A549 (cell line): ENCODE measurements around the gene GSPT2. TPM values are rescaled to one million over a fixed set of nuclear protein-coding genes. Genes with fewer than 3 reads are reported as not detected.

ENCODE experiments used
- ATAC-seq, 2 experiments: fragments of 200-7000 bp in 1 of 2; fragments of >200 bp in 1 of 2; cut with Nextera tagmentation in 1 of 2; cut with Tn5 transposase in 1 of 2; 3 replicates each; pipeline versions ENCODE4 v1.8.0 to v1.9.1; 2018 to 2020; ENCODE audit warnings: mild to moderate bottlenecking in 1 of 2, moderate library complexity in 1 of 2
- CTCF ChIA-PET: fragments of 300-600 bp; sonication (Branson Sonifier 250); formaldehyde crosslinking; extraction: SDS; loops from one replicate; lab custom pipeline; 2021; ENCODE audit warnings: antibody characterized with exemption, inconsistent platforms; lab: Yijun Ruan, JAX
- POLR2A ChIA-PET: fragments of 350-600 bp; formaldehyde crosslinking; extraction: SDS; loops from one replicate; lab custom pipeline; 2021; ENCODE audit warnings: antibody characterized with exemption, inconsistent platforms; lab: Yijun Ruan, JAX
- DNase-seq, 2 experiments: peaks; one replicate each; pipeline versions ENCODE4 v3.0.0 to v3.0.0-alpha.2; 2011 to 2016; ENCODE audit warnings: low read depth in 1 of 2, low spot score in 1 of 2
- FAIRE-seq: peaks from 2 replicates; lab custom pipeline; 2011; peaks lifted over from hg19 to GRCh38; lab: Jason Lieb, UNC
- H3K27ac ChIP-seq, 2 experiments: fragments of >200 bp; sonication (Bioruptor Twin); formaldehyde crosslinking; 3 replicates each; pipeline ENCODE4 v1.5.1; 2016 to 2017
- H3K4me1 ChIP-seq: fragments of >200 bp; sonication (Bioruptor Twin); formaldehyde crosslinking; 3 replicates; pipeline ENCODE4 v1.6.1; 2016
- H3K4me2 ChIP-seq: fragments of >200 bp; sonication (Bioruptor Twin); formaldehyde crosslinking; 3 replicates; pipeline ENCODE4 v1.6.1; 2016
- H3K4me3 ChIP-seq: fragments of >200 bp; sonication (Bioruptor Twin); formaldehyde crosslinking; 3 replicates; pipeline ENCODE4 v1.5.1; 2016
- H3K9me3 ChIP-seq: fragments of >200 bp; sonication (Bioruptor Twin); formaldehyde crosslinking; 3 replicates; pipeline ENCODE4 v1.6.1; 2016
- CHD2 ChIP-seq: fragments of 150-350 bp; IDR thresholded peaks from 2 replicates; pipeline ENCODE4 v1.6.1; 2014; ENCODE audit warnings: low read length; ENCODE audit not compliant: partially characterized antibody
- EHF ChIP-seq: fragments of 250-450 bp; sonication (Bioruptor Pico); IDR thresholded peaks from 2 replicates; pipeline ENCODE4 v1.5.0; 2020; ENCODE audit warnings: mild to moderate bottlenecking
- EHMT2 ChIP-seq: fragments of 200-600 bp; sonication (generic); IDR thresholded peaks from 2 replicates; pipeline ENCODE4 v1.6.1; 2016; ENCODE audit warnings: antibody characterized with exemption, low read depth, mild to moderate bottlenecking, moderate library complexity
- ESRRA ChIP-seq: fragments of 150-350 bp; IDR thresholded peaks from 2 replicates; pipeline ENCODE4 v1.6.1; 2014; ENCODE audit warnings: mild to moderate bottlenecking, low read length, borderline replicate concordance
- FOSL2 ChIP-seq, 2 experiments: fragments of 450-650 bp in 1 of 2; fragments of >200 bp in 1 of 2; sonication (Bioruptor Twin) in 1 of 2; formaldehyde crosslinking; IDR thresholded peaks; 2 replicates each; pipeline versions ENCODE4 v1.5.0 to v1.6.1; 2016 to 2020; ENCODE audit warnings: mild to moderate bottlenecking in 1 of 2, moderate library complexity in 1 of 2
- HEYL ChIP-seq: fragments of 250-450 bp; sonication (Bioruptor Pico); IDR thresholded peaks from 2 replicates; pipeline ENCODE4 v1.8.0; 2021; ENCODE audit warnings: mild to moderate bottlenecking, moderate library complexity
- HMGXB4 ChIP-seq: fragments of 250-450 bp; sonication (Bioruptor Pico); IDR thresholded peaks from 2 replicates; pipeline ENCODE4 v1.5.0; 2021; ENCODE audit warnings: mild to moderate bottlenecking, moderate library complexity, borderline replicate concordance
- HOXA7 ChIP-seq: fragments of 250-450 bp; sonication (Bioruptor Pico); IDR thresholded peaks from 2 replicates; pipeline ENCODE4 v1.5.0; 2020; ENCODE audit warnings: mild to moderate bottlenecking, moderate library complexity
- HOXB5 ChIP-seq: fragments of 250-450 bp; sonication (Bioruptor Pico); IDR thresholded peaks from 2 replicates; pipeline ENCODE4 v1.5.0; 2020; ENCODE audit warnings: mild to moderate bottlenecking, moderate library complexity
- JUN ChIP-seq, 2 experiments: fragments of >200 bp; sonication (Bioruptor Twin); formaldehyde crosslinking; IDR thresholded peaks; 2 replicates in 1 of 2; 3 replicates in 1 of 2; pipeline ENCODE4 v1.6.1; 2016 to 2017
- KDM5A ChIP-seq: fragments of 200-600 bp; sonication (generic); IDR thresholded peaks from 2 replicates; pipeline ENCODE4 v1.6.1; 2016; ENCODE audit warnings: antibody characterized with exemption, mild to moderate bottlenecking
- MYC ChIP-seq: IDR thresholded peaks from 2 replicates; pipeline ENCODE4 v1.6.1; 2012; ENCODE audit warnings: mild to moderate bottlenecking, inconsistent platforms, low read length, improper control_type of control experiment, borderline replicate concordance
- NR3C1 ChIP-seq: fragments of >200 bp; sonication (Bioruptor Twin); formaldehyde crosslinking; IDR thresholded peaks from 3 replicates; pipeline ENCODE4 v1.6.1; 2017
- POLR2A ChIP-seq: IDR thresholded peaks from 2 replicates; pipeline ENCODE4 v1.6.1; 2012; ENCODE audit warnings: mild to moderate bottlenecking, low read length
- POLR2AphosphoS2 ChIP-seq: conservative IDR thresholded peaks from 2 replicates; pipeline ENCODE4 v1.6.1; 2012; ENCODE audit warnings: low read length, improper control_type of control experiment, inconsistent platforms
- RAD21 ChIP-seq, 2 experiments: fragments of >200 bp in 1 of 2; sonication (Bioruptor Twin) in 1 of 2; formaldehyde crosslinking in 1 of 2; IDR thresholded peaks in 1 of 2; conservative IDR thresholded peaks in 1 of 2; 2 replicates in 1 of 2; 3 replicates in 1 of 2; pipeline ENCODE4 v1.6.1; 2012 to 2018; ENCODE audit warnings: inconsistent platforms in 1 of 2
- RFX5 ChIP-seq: fragments of 450-650 bp; IDR thresholded peaks from 2 replicates; pipeline ENCODE4 v1.7.1; 2014; ENCODE audit warnings: antibody characterized with exemption, mild to moderate bottlenecking, moderate library complexity
- RNF2 ChIP-seq: fragments of 200-600 bp; sonication (generic); IDR thresholded peaks from 2 replicates; pipeline ENCODE4 v1.6.1; 2016; ENCODE audit warnings: low read depth, mild to moderate bottlenecking, antibody characterized with exemption, moderate library complexity, borderline replicate concordance
- USF2 ChIP-seq: fragments of 450-650 bp; IDR thresholded peaks from 2 replicates; pipeline ENCODE4 v1.6.1; 2014; ENCODE audit warnings: antibody characterized with exemption
- ZNF302 ChIP-seq: fragments of 250-450 bp; sonication (Bioruptor Pico); IDR thresholded peaks from 2 replicates; pipeline ENCODE4 v1.9.0; 2021; ENCODE audit warnings: inconsistent platforms, mild to moderate bottlenecking, moderate library complexity
- ZSCAN20 ChIP-seq: fragments of 250-450 bp; sonication (Bioruptor Pico); IDR thresholded peaks from 2 replicates; pipeline ENCODE4 v1.8.0; 2022; ENCODE audit warnings: mild to moderate bottlenecking, moderate library complexity
- WGBS: methylation state at CpG from one replicate; pipeline ENCODE4 v1.1.6; 2017; ENCODE audit errors: missing lambda C conversion rate; 5-methylcytosine and 5-hydroxymethylcytosine counted together
- polyA plus RNA-seq, 4 experiments: library from polyadenylated mRNA; depleted of rRNA in 3 of 4; stranded (reverse); fragments of >200 nt; fragmentation: RNase III in 1 of 4; extraction: RNeasy Plus Mini Kit Qiagen cat#74134 plus additional on column Dnase treatment in 1 of 4; gene quantifications; 2 replicates in 3 of 4; 3 replicates in 1 of 4; pipeline ENCODE4 v1.2.3, GENCODE V29; 2011 to 2017
- TF ChIP-seq, protein P1 (sequence below): fragments of 150-350 bp; IDR thresholded peaks from 2 replicates; pipeline ENCODE4 v1.6.1; 2014; ENCODE audit warnings: low read depth, mild to moderate bottlenecking, low read length
- TF ChIP-seq, protein P2 (sequence below): fragments of >200 bp; sonication (Bioruptor Twin); formaldehyde crosslinking; IDR thresholded peaks from 3 replicates; pipeline ENCODE4 v1.6.1; 2016
- TF ChIP-seq, protein P3 (sequence below): IDR thresholded peaks from 2 replicates; pipeline ENCODE4 v1.6.1; 2012
- TF ChIP-seq, protein P4 (sequence below): IDR thresholded peaks from 2 replicates; pipeline ENCODE4 v1.6.1; 2012; ENCODE audit warnings: low read depth, borderline replicate concordance

The GSPT2 gene
- polyA plus RNA-seq, 2 of the 4 experiments (the other 2 are of a cell fraction) = 8.4 TPM

GRCh38 chrX:51742586-51742985 lies 656 bp upstream of the GSPT2 start (continued):
- TF ChIP-seq HMGXB4 (CRISPR knock-in tag) (no peak), JUN (IDR thresholded peaks at IDR 0.05) (no peak), POLR2AphosphoS2 (no peak)
- TF ChIP-seq, protein P1, sequence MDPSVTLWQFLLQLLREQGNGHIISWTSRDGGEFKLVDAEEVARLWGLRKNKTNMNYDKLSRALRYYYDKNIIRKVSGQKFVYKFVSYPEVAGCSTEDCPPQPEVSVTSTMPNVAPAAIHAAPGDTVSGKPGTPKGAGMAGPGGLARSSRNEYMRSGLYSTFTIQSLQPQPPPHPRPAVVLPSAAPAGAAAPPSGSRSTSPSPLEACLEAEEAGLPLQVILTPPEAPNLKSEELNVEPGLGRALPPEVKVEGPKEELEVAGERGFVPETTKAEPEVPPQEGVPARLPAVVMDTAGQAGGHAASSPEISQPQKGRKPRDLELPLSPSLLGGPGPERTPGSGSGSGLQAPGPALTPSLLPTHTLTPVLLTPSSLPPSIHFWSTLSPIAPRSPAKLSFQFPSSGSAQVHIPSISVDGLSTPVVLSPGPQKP = no peak
- TF ChIP-seq, all 56 proteins: peak for 0

GRCh38 chrX:51747671-51748070 lies 4.4 kb downstream of the GSPT2 start:
- DNase-seq (no peak), ATAC-seq (no peak), FAIRE-seq (no peak)
- H3K27ac ChIP-seq = no peak overlapping the region
- H3K4me3 ChIP-seq = no peak overlapping the region
- no peak overlapping the region for H3K4me2 ChIP-seq
- H3K9me3 ChIP-seq = peaks cover 9% of the 10 kb centered on the region
- TF ChIP-seq, protein P2, sequence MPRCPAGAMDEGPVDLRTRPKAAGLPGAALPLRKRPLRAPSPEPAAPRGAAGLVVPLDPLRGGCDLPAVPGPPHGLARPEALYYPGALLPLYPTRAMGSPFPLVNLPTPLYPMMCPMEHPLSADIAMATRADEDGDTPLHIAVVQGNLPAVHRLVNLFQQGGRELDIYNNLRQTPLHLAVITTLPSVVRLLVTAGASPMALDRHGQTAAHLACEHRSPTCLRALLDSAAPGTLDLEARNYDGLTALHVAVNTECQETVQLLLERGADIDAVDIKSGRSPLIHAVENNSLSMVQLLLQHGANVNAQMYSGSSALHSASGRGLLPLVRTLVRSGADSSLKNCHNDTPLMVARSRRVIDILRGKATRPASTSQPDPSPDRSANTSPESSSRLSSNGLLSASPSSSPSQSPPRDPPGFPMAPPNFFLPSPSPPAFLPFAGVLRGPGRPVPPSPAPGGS = no peak
- peaks cover 2% of the 10 kb centered on the region; the same call in 1 of the 3 replicates for H3K4me1 ChIP-seq
- POLR2A ChIA-PET = no interaction called here
- CTCF ChIA-PET = no interaction called here

DNA sequence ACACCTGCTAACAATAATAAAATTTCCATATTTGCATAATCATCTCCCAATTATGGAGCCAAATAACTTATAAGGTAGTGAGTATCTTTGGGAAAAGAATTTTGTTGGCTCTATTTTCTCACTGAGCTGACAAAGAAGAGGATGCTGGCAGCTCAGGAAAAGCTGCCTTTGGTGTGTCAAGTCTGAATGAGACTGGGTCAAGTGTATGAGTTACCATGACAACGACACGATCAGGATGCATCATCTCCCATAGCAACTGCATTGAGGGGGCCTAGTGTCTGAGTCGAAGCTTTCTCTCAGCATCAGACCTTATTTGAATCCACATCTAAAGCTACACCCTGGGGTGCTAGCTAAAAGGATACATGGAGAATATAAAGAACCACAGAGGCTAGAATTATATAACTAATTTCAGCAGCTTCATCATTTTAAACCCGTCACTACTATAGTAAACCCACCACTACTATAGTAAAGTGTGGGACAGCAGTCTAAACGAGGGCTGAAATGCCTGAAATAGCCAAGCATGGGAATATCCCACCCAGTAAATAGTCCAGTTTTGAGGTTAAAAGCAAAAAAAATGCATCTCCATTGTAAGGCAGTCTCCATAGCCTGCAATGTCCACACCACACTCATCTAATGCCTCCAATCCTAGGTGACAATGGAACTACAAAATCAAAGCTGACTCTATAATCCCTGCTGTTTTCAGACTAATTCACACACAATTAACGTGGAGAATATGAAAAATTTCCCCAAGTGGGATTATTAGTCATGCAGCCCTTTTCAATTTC lies 16.0 kb downstream of the GSPT2 start:
- 4% methylated on average over 6 of the region's 6 CpGs for WGBS
- H3K9me3 ChIP-seq = no peaks in the 10 kb centered on the region
- POLR2A ChIA-PET = no interaction called here
- no peak overlapping the region for H3K4me2 ChIP-seq
- no peaks in the 10 kb centered on the region for H3K4me1 ChIP-seq
- no peak for DNase-seq
- no peak for ATAC-seq
- TF ChIP-seq MYC = no peak
- no peak for TF ChIP-seq POLR2A
- no peak for TF ChIP-seq EHF (CRISPR knock-in tag)
- no peak for TF ChIP-seq RAD21 (conservative IDR thresholded peaks at IDR 0.05 in 1 of 2, IDR thresholded peaks at IDR 0.05 in 1 of 2)
- no peak for TF ChIP-seq ESRRA
- TF ChIP-seq ZSCAN20 (CRISPR knock-in tag) = no peak
- TF ChIP-seq, protein P3, sequence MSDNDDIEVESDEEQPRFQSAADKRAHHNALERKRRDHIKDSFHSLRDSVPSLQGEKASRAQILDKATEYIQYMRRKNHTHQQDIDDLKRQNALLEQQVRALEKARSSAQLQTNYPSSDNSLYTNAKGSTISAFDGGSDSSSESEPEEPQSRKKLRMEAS = no peak
- TF ChIP-seq HOXA7 = no peak
- no peak for TF ChIP-seq FOSL2 (IDR thresholded peaks at IDR 0.05)
- TF ChIP-seq FOSL2 (CRISPR knock-in tag; IDR thresholded peaks at IDR 0.05) = no peak
- TF ChIP-seq HEYL (CRISPR knock-in tag) = no peak
- TF ChIP-seq, all 56 proteins: peak for 0
- H3K4me3 ChIP-seq = no peak overlapping the region
- CTCF ChIA-PET = no interaction called here
- FAIRE-seq = no peak
- no peak overlapping the region for H3K27ac ChIP-seq

GRCh38 chrX:51760657-51761056 lies 17.4 kb downstream of the GSPT2 start:
- Histone ChIP-seq H3K27ac (no peak overlapping the region), H3K9me3 (no peaks in the 10 kb centered on the region), H3K4me2 (no peak overlapping the region), H3K4me1 (no peaks in the 10 kb centered on the region), H3K4me3 (no peak overlapping the region)
- ChIA-PET CTCF (no interaction called here), POLR2A (no interaction called here)
- no peak for DNase-seq
- FAIRE-seq = no peak
- no peak for ATAC-seq
- 6% methylated on average over 4 of the region's 4 CpGs for WGBS
- no peak for TF ChIP-seq USF2
- TF ChIP-seq, protein P3 = no peak
- no peak for TF ChIP-seq MYC
- TF ChIP-seq, protein P4, sequence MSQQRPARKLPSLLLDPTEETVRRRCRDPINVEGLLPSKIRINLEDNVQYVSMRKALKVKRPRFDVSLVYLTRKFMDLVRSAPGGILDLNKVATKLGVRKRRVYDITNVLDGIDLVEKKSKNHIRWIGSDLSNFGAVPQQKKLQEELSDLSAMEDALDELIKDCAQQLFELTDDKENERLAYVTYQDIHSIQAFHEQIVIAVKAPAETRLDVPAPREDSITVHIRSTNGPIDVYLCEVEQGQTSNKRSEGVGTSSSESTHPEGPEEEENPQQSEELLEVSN = no peak
- no peak for TF ChIP-seq KDM5A
- no peak for TF ChIP-seq RFX5
- TF ChIP-seq ZNF302 = no peak
- TF ChIP-seq HOXB5 (CRISPR knock-in tag) = no peak
- no peak for TF ChIP-seq JUN (IDR thresholded peaks at IDR 0.05)
- no peak for TF ChIP-seq EHMT2
- TF ChIP-seq RNF2 = no peak
- no peak for TF ChIP-seq NR3C1
- TF ChIP-seq CHD2 = no peak
- no peak for TF ChIP-seq POLR2A
- TF ChIP-seq EHF (CRISPR knock-in tag) = no peak
